Nephron progenitor cell (in vitro differentiated cells): Measurements from ENCODE around the gene EXOC4.

Experiments
- DNase-seq: peaks from one replicate; pipeline ENCODE4 v3.0.0; 2021
- H3K27ac Mint-ChIP-seq: 2 replicates; pipeline ENCODE4 v1.8.0; 2021; ENCODE audit warnings: mild to moderate bottlenecking, moderate library complexity, mixed read lengths
- H3K27me3 Mint-ChIP-seq: 2 replicates; pipeline ENCODE4 v1.8.0; 2021; ENCODE audit warnings: mild to moderate bottlenecking, low read depth, mixed read lengths; ENCODE audit not compliant: poor library complexity
- H3K36me3 Mint-ChIP-seq: 2 replicates; pipeline ENCODE4 v1.8.0; 2021; ENCODE audit warnings: low read depth, mixed read lengths
- H3K4me1 Mint-ChIP-seq: 2 replicates; pipeline ENCODE4 v1.8.0; 2021; ENCODE audit warnings: mixed read lengths
- H3K4me3 Mint-ChIP-seq: 2 replicates; pipeline ENCODE4 v1.8.0; 2021; ENCODE audit warnings: mild to moderate bottlenecking, moderate library complexity, mixed read lengths
- H3K9me3 Mint-ChIP-seq: 2 replicates; pipeline ENCODE4 v1.8.0; 2021; ENCODE audit warnings: mild to moderate bottlenecking, moderate library complexity, mixed read lengths
- TF ChIP-seq, protein P1 (sequence below): fragments of 200-600 bp; sonication (generic); IDR thresholded peaks from 2 replicates; pipeline ENCODE4 v1.5.0; 2021; ENCODE audit warnings: antibody characterized with exemption

The EXOC4 gene

DNA sequence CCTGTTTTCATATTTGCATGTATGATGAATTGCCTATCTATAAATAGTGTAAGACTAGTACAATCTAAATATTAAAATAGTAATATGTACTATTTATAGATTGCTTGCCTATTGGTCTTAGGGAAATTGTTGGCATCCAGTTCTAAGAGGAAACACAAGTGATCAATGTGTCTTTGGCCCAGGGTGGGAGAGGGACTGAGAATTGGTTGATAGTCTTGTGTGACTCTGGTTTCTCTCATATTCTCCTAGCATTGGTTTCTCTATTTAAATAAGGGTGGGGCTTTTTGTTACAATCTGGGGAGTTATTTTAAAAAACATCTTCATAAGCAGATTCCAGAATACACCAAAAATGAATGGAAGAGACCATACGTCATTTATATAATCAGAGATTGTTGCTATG, 250.1 kb downstream of the EXOC4 start:
- Mint-ChIP-seq H3K9me3 (no peaks in the 10 kb centered on the region), H3K36me3 (peaks cover 5% of the 10 kb centered on the region), H3K27ac (no peak overlapping the region), H3K4me3 (no peak overlapping the region), H3K4me1 (peaks cover 6% of the 10 kb centered on the region), H3K27me3 (no peaks in the 10 kb centered on the region)
- TF ChIP-seq, protein P1, sequence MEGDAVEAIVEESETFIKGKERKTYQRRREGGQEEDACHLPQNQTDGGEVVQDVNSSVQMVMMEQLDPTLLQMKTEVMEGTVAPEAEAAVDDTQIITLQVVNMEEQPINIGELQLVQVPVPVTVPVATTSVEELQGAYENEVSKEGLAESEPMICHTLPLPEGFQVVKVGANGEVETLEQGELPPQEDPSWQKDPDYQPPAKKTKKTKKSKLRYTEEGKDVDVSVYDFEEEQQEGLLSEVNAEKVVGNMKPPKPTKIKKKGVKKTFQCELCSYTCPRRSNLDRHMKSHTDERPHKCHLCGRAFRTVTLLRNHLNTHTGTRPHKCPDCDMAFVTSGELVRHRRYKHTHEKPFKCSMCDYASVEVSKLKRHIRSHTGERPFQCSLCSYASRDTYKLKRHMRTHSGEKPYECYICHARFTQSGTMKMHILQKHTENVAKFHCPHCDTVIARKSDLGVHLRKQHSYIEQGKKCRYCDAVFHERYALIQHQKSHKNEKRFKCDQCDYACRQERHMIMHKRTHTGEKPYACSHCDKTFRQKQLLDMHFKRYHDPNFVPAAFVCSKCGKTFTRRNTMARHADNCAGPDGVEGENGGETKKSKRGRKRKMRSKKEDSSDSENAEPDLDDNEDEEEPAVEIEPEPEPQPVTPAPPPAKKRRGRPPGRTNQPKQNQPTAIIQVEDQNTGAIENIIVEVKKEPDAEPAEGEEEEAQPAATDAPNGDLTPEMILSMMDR, result no peak
- no peak for DNase-seq

GRCh38 chr7:133504825-133505224, 251.9 kb downstream of the EXOC4 start:
- TF ChIP-seq, protein P1, result no peak
- peaks cover 6% of the 10 kb centered on the region for H3K4me1 Mint-ChIP-seq
- peaks cover 8% of the 10 kb centered on the region for H3K36me3 Mint-ChIP-seq

DNA sequence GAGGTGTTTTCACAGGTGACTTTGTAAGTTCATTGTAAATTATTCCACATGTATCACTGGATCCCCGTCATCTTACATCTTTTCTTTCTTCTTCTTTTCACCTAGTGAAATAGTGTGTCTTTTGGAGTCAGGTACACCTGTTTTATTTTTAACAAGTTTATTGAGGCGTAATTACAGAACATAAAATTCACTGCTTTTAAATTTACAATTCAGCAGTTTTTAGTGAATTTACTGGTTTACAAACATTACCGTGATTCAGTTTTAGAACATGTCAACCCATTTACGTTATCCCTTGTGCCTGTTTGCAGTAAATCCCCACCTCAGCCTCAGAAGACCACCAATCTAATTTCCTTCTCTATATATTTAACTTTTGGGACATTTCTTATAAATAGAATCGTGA, 256.9 kb downstream of the EXOC4 start:
- Mint-ChIP-seq H3K4me1 (no peaks in the 10 kb centered on the region), H3K27ac (no peak overlapping the region), H3K36me3 (peaks cover 23% of the 10 kb centered on the region), H3K9me3 (no peaks in the 10 kb centered on the region), H3K4me3 (no peak overlapping the region), H3K27me3 (no peaks in the 10 kb centered on the region)
- DNase-seq, result no peak
- TF ChIP-seq, protein P1, result no peak

More at GRCh38 chr7:133504825-133505224, 251.9 kb downstream of the EXOC4 start:
- DNase-seq, result no peak
- H3K27ac Mint-ChIP-seq, result no peak overlapping the region
- no peaks in the 10 kb centered on the region for H3K9me3 Mint-ChIP-seq
- no peaks in the 10 kb centered on the region for H3K27me3 Mint-ChIP-seq
- no peak overlapping the region for H3K4me3 Mint-ChIP-seq

- TF ChIP-seq, protein P1, result no peak
- no peaks in the 10 kb centered on the region for H3K4me1 Mint-ChIP-seq
- H3K4me3 Mint-ChIP-seq, result no peak overlapping the region
- H3K9me3 Mint-ChIP-seq, result no peaks in the 10 kb centered on the region
- peaks cover 23% of the 10 kb centered on the region for H3K36me3 Mint-ChIP-seq
- H3K27me3 Mint-ChIP-seq, result no peaks in the 10 kb centered on the region
- no peak overlapping the region for H3K27ac Mint-ChIP-seq
- no peak for DNase-seq
These were observed 257.6 kb downstream of the EXOC4 start for GRCh38 chr7:133510326-133511055.

- TF ChIP-seq, protein P1, result no peak
- no peak for DNase-seq
- H3K4me3 Mint-ChIP-seq, result no peak overlapping the region
- H3K27ac Mint-ChIP-seq, result no peak overlapping the region
- H3K36me3 Mint-ChIP-seq, result peaks cover 23% of the 10 kb centered on the region
- no peaks in the 10 kb centered on the region for H3K4me1 Mint-ChIP-seq
- no peaks in the 10 kb centered on the region for H3K9me3 Mint-ChIP-seq
- no peaks in the 10 kb centered on the region for H3K27me3 Mint-ChIP-seq
These were observed 258.4 kb downstream of the EXOC4 start for GRCh38 chr7:133511252-133511651.

GRCh38 chr7:133511708-133512107, 258.8 kb downstream of the EXOC4 start:
- Mint-ChIP-seq H3K27me3 (no peaks in the 10 kb centered on the region), H3K27ac (no peak overlapping the region), H3K9me3 (no peaks in the 10 kb centered on the region), H3K4me1 (no peaks in the 10 kb centered on the region), H3K4me3 (no peak overlapping the region), H3K36me3 (peaks cover 23% of the 10 kb centered on the region)
- DNase-seq, result no peak
- TF ChIP-seq, protein P1, result no peak
